WTC11 (cell line): Measurements from ENCODE around the gene PRXL2A.

Experiments
- CREB1 ChIP-seq: sonication (generic); formaldehyde crosslinking; IDR thresholded peaks from 2 replicates; pipeline ENCODE4 v1.8.0; 2023; ENCODE audit warnings: mild to moderate bottlenecking, missing genetic modification reagents
- CREM ChIP-seq: sonication (generic); formaldehyde crosslinking; IDR thresholded peaks from 2 replicates; pipeline ENCODE4 v1.8.1; 2022; ENCODE audit warnings: mild to moderate bottlenecking, missing genetic modification reagents, moderate library complexity
- CTCF ChIP-seq: fragments of 200-600 bp; IDR thresholded peaks from 2 replicates; pipeline ENCODE4 v1.8.0; 2022; ENCODE audit warnings: antibody characterized with exemption
- NR2C2 ChIP-seq: sonication (generic); formaldehyde crosslinking; IDR thresholded peaks from 2 replicates; pipeline ENCODE4 v1.8.0; 2022; ENCODE audit warnings: mild to moderate bottlenecking, missing genetic modification reagents
- SMAD3 ChIP-seq: sonication (generic); formaldehyde crosslinking; IDR thresholded peaks from 2 replicates; pipeline ENCODE4 v1.8.0; 2022; ENCODE audit warnings: missing genetic modification reagents, mild to moderate bottlenecking, borderline replicate concordance
- SMAD4 ChIP-seq: sonication (generic); formaldehyde crosslinking; IDR thresholded peaks from 2 replicates; pipeline ENCODE4 v1.8.0; 2022; ENCODE audit warnings: mild to moderate bottlenecking, missing genetic modification reagents
- ZBTB43 ChIP-seq: sonication (generic); formaldehyde crosslinking; IDR thresholded peaks from 2 replicates; pipeline ENCODE4 v1.8.1; 2023; ENCODE audit warnings: mild to moderate bottlenecking, missing genetic modification reagents

GRCh38 chr10:80425901-80426300 is 17.6 kb downstream of the PRXL2A start:
- TF ChIP-seq CTCF (no peak), SMAD4 (CRISPR knock-in tag) (no peak), ZBTB43 (no peak), CREB1 (CRISPR knock-in tag) (no peak), CREM (CRISPR knock-in tag) (no peak), NR2C2 (CRISPR knock-in tag) (no peak), SMAD3 (CRISPR knock-in tag) (no peak)
